Mononuclear cell (primary cell): ENCODE results near the gene MFAP4. TPM values are rescaled to one million over a fixed set of nuclear protein-coding genes. Genes with fewer than 3 reads are reported as not detected.

Experiments used
- H3K27me3 ChIP-seq: 2 replicates; pipeline ENCODE4 v1.6.0; 2011; ENCODE audit warnings: low read length, control low read depth; ENCODE audit not compliant: insufficient read depth
- H3K4me1 ChIP-seq: 2 replicates; pipeline ENCODE4 v1.5.1; 2011; ENCODE audit warnings: mild to moderate bottlenecking, low read length, control low read depth; ENCODE audit not compliant: insufficient read depth
- H3K4me3 ChIP-seq: 2 replicates; pipeline ENCODE4 v1.5.1; 2011; ENCODE audit warnings: mild to moderate bottlenecking, low read length, moderate library complexity
- H3K9me3 ChIP-seq: 2 replicates; pipeline ENCODE4 v1.5.1; 2011; ENCODE audit warnings: low read depth, mild to moderate bottlenecking, control low read depth, low read length
- total RNA-seq: library from RNA; depleted of rRNA; stranded (reverse); fragments of >200 nt; gene quantifications from one replicate; pipeline ENCODE4 v1.2.3, GENCODE V29; 2012

The MFAP4 gene
- total RNA-seq, 1 donor: not detected

GRCh38 chr17:19401321-19402010 is 14.5 kb upstream of the MFAP4 start:
- H3K9me3 ChIP-seq: no peaks in the 10 kb centered on the region
- peaks cover 34% of the 10 kb centered on the region for H3K4me1 ChIP-seq
- H3K27me3 ChIP-seq: no peaks in the 10 kb centered on the region
- no peak overlapping the region for H3K4me3 ChIP-seq

DNA sequence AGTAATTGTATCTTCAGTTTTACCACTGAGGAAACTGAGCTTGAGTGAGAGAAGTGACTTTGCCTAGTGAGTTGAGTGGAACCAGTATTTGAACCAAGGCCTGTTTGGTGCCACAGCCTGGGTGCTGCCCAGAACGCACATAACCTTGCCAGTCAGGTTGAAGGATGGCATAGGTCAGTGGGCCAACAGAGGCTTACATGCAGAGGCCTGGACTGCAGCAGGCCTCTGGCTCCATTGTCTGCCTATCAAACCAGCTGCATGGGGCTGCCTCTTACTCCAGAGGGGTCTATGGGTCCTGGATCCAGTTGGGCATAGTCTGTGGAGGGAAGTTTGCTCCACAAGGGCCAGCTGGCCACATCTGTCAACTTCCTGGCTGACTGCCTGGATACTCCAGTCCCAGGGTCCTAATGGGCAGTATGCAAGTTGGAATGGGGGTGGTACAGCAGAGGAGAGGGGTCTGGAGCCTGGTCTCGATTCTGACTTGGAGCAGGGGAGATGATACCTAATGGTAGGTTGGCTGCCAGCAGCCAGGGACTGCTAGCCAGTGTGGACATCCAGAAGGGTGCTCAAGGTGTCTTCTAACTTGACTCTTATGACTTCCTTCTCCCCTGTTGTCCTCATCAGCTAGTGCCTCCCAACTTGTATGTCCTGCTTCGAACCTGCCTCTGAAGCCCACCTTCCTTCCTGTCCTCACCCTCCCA is 12.9 kb upstream of the MFAP4 start:
- Histone ChIP-seq H3K4me1 (peaks cover 34% of the 10 kb centered on the region), H3K27me3 (no peaks in the 10 kb centered on the region), H3K9me3 (no peaks in the 10 kb centered on the region), H3K4me3 (no peak overlapping the region)

GRCh38 chr17:19398301-19399181 is 11.6 kb upstream of the MFAP4 start:
- Histone ChIP-seq H3K4me3 (no peak overlapping the region), H3K9me3 (no peaks in the 10 kb centered on the region), H3K4me1 (peaks cover 34% of the 10 kb centered on the region), H3K27me3 (no peaks in the 10 kb centered on the region)

DNA sequence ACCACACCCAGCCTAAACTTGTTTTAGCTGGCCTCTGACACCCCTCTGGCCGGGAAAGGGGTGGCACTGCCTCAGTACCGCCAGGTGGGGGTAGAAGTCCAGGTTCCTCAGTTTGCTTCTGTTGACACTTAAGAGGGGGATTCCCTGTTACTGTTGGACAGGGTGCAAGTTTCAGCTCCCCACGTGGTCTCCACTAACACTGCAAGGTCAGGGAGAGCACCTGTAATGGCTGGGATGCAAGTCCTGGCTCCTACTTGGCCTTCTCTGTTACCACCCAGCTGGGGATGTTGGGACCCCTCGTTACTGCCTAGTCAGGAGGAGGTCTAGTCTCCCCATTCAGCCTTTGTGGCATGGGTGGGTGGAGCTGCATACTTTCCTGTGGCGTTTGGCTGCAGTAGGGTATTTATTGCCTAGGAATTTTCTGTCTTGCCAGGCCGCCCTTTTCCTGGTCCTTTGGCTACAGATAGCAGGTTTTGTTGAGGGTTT is 10.6 kb upstream of the MFAP4 start:
- H3K4me1 ChIP-seq: peaks cover 34% of the 10 kb centered on the region
- no peaks in the 10 kb centered on the region for H3K9me3 ChIP-seq
- no peak overlapping the region for H3K4me3 ChIP-seq
- no peaks in the 10 kb centered on the region for H3K27me3 ChIP-seq

- peaks cover 22% of the 10 kb centered on the region for H3K4me1 ChIP-seq
- no peaks in the 10 kb centered on the region for H3K9me3 ChIP-seq
- no peak overlapping the region for H3K4me3 ChIP-seq
- H3K27me3 ChIP-seq: no peaks in the 10 kb centered on the region
Measured at GRCh38 chr17:19392303-19392702, 5.3 kb upstream of the MFAP4 start.

DNA sequence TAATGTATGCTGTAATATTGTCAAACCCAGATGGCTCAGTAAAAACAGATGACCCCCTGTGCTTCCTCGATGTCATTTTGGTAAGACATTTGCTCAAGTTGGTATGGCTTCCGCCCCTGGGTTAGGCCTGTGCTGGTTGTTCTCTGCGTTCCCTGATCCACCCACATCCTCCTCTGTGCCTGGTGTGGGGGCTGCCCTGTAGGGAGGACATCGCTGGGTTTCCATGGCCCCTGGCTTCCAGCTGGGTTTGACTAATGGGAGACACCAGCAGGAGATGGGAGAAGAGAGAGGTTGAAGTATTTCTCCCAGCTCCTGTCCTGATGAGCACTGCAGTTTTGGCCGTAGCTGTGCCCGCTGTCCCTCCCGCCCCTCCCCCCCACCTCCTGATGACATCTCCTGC is 4.4 kb upstream of the MFAP4 start:
- Histone ChIP-seq H3K4me3 (no peak overlapping the region), H3K27me3 (no peaks in the 10 kb centered on the region), H3K9me3 (no peaks in the 10 kb centered on the region)

DNA sequence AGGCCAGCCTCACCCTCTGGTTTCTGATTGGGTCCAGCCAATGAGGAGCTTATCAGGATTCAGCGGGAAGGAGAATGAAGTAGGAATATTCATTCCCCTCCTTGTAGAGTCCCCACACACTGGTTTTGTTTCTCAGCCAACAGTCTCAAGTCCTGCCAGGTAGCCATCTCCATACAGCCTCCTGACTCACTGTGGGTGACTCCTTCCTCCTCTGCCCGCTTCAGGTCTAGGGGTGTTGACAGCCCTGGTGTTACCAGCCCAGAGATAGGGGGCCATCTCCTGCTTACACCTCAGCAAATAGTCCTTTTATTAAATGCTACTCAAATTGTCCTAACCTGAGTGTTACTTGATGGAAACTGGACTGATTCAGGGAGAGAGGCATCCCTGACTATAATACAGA is 4.0 kb upstream of the MFAP4 start:
- H3K9me3 ChIP-seq: no peaks in the 10 kb centered on the region
- no peak overlapping the region for H3K4me3 ChIP-seq
- no peaks in the 10 kb centered on the region for H3K27me3 ChIP-seq
- H3K4me1 ChIP-seq: peaks cover 34% of the 10 kb centered on the region

More for the DNA sequence above, 4.4 kb upstream of the MFAP4 start:
- peaks cover 29% of the 10 kb centered on the region for H3K4me1 ChIP-seq

- H3K4me3 ChIP-seq: no peak overlapping the region
- H3K27me3 ChIP-seq: no peaks in the 10 kb centered on the region
- no peaks in the 10 kb centered on the region for H3K9me3 ChIP-seq
- peaks cover 52% of the 10 kb centered on the region for H3K4me1 ChIP-seq
Measured at GRCh38 chr17:19388791-19389785, 2.1 kb upstream of the MFAP4 start.

- no peaks in the 10 kb centered on the region for H3K9me3 ChIP-seq
- peaks cover 52% of the 10 kb centered on the region for H3K4me1 ChIP-seq
- H3K27me3 ChIP-seq: no peaks in the 10 kb centered on the region
- H3K4me3 ChIP-seq: no peak overlapping the region
Measured at GRCh38 chr17:19387921-19388521, 1.0 kb upstream of the MFAP4 start.

- Histone ChIP-seq H3K4me1 (peaks cover 52% of the 10 kb centered on the region), H3K27me3 (no peaks in the 10 kb centered on the region), H3K9me3 (no peaks in the 10 kb centered on the region), H3K4me3 (no peak overlapping the region)
Measured at GRCh38 chr17:19386051-19386929, 700 bp downstream of the MFAP4 start.

- Histone ChIP-seq H3K9me3 (no peaks in the 10 kb centered on the region), H3K27me3 (no peaks in the 10 kb centered on the region), H3K4me3 (no peak overlapping the region), H3K4me1 (peaks cover 52% of the 10 kb centered on the region)
Measured at GRCh38 chr17:19385521-19385983, 1.4 kb downstream of the MFAP4 start.

DNA sequence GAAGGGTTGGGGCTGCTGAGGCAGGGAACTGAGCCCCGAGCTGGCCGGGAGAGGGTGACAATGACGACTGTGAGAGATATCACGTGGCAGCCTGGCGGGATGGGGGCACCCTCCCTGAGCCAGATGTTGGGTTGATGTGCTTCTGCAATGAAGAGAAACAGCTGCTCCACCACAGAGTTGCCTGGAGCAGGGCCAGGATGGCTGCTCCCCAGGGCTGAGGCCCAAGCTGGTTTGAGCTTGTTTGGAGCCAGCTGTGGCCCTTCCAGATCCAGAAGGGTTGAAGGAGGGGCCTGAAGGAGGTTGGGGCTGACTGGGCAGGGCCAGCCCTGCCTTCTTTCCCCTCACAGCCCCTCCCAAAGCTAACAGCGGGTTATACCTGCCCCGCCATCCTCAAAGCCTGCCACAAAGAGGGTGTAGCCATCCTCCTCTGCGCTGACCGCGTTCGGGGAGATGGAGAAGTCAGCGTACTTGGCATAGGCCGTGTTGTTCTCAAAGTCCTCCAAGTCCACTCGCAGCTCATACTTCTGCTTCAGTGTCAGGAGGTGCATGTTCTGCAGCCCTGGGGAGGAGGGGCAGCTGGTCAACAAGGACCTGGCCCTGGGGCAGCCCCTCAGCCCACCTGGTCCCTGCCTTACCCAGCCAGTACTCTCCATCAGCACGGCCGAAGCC is 2.1 kb downstream of the MFAP4 start:
- H3K4me1 ChIP-seq: peaks cover 52% of the 10 kb centered on the region
- no peaks in the 10 kb centered on the region for H3K27me3 ChIP-seq
- no peak overlapping the region for H3K4me3 ChIP-seq
- H3K9me3 ChIP-seq: no peaks in the 10 kb centered on the region
